Mesothelial cell of epicardium (in vitro differentiated cells): ENCODE results near the gene EEF1AKMT1. TPM values are rescaled to one million over a fixed set of nuclear protein-coding genes. Genes with fewer than 3 reads are reported as not detected.
A peak's percentile ranks its signal among the peaks of the same experiment; 100 is the strongest.

Source experiments
- DNase-seq, 2 experiments: peaks; one replicate each; pipeline ENCODE4 v3.0.0; 2021; ENCODE audit warnings: low spot score in 2 of 2; ENCODE audit not compliant: unreplicated experiment in 2 of 2
- H3K27ac Mint-ChIP-seq: 2 replicates; pipeline ENCODE4 v1.8.0; 2021; ENCODE audit warnings: mixed read lengths
- H3K27me3 Mint-ChIP-seq: 2 replicates; pipeline ENCODE4 v1.8.0; 2021; ENCODE audit warnings: low read depth, mixed read lengths
- H3K36me3 Mint-ChIP-seq: 2 replicates; pipeline ENCODE4 v1.8.0; 2021; ENCODE audit warnings: mixed read lengths
- H3K4me1 Mint-ChIP-seq: 2 replicates; pipeline ENCODE4 v1.8.0; 2021; ENCODE audit warnings: mixed read lengths
- H3K4me3 Mint-ChIP-seq: 2 replicates; pipeline ENCODE4 v1.8.0; 2021; ENCODE audit warnings: mild to moderate bottlenecking, moderate library complexity, mixed read lengths
- H3K9me3 Mint-ChIP-seq: 2 replicates; pipeline ENCODE4 v1.8.0; 2021; ENCODE audit warnings: mixed read lengths
- total RNA-seq: library from RNA; stranded (reverse); gene quantifications from 3 replicates; pipeline ENCODE4 v1.2.1, GENCODE V29; 2021
- TF ChIP-seq, protein P1 (sequence below): fragments of 200-600 bp; sonication (generic); IDR thresholded peaks from one replicate; pipeline ENCODE4 v1.5.0; 2021; ENCODE audit warnings: antibody characterized with exemption; ENCODE audit not compliant: unreplicated experiment

The EEF1AKMT1 gene
- total RNA-seq, 1 donor from 2014 or later, result 9.5 TPM

DNA sequence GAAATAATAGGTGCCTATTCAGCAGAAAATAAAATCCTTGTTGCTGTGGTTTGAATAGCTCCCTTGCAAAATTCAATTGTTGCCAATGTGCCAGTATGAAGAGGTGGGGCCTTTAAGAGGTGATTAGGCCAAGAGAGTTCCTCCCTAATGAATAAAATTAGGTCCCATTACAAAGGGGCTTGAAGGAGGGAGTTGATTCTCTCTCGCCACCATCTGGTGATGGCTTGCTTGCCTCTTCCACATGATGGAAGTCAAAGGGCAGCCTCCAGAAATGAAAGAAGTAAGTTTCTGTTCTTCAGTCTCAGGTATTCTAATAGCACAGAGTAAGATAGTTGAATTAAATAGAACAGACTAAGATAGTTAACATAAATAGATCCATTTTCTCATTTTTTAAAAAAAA lies 3.0 kb upstream of the EEF1AKMT1 start:
- Mint-ChIP-seq H3K9me3 (no peaks in the 10 kb centered on the region), H3K4me3 (no peak overlapping the region), H3K27ac (no peak overlapping the region), H3K4me1 (peaks cover 15% of the 10 kb centered on the region), H3K36me3 (no peaks in the 10 kb centered on the region), H3K27me3 (no peaks in the 10 kb centered on the region)
- TF ChIP-seq, protein P1, sequence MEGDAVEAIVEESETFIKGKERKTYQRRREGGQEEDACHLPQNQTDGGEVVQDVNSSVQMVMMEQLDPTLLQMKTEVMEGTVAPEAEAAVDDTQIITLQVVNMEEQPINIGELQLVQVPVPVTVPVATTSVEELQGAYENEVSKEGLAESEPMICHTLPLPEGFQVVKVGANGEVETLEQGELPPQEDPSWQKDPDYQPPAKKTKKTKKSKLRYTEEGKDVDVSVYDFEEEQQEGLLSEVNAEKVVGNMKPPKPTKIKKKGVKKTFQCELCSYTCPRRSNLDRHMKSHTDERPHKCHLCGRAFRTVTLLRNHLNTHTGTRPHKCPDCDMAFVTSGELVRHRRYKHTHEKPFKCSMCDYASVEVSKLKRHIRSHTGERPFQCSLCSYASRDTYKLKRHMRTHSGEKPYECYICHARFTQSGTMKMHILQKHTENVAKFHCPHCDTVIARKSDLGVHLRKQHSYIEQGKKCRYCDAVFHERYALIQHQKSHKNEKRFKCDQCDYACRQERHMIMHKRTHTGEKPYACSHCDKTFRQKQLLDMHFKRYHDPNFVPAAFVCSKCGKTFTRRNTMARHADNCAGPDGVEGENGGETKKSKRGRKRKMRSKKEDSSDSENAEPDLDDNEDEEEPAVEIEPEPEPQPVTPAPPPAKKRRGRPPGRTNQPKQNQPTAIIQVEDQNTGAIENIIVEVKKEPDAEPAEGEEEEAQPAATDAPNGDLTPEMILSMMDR, result no peak
- no peak for DNase-seq

DNA sequence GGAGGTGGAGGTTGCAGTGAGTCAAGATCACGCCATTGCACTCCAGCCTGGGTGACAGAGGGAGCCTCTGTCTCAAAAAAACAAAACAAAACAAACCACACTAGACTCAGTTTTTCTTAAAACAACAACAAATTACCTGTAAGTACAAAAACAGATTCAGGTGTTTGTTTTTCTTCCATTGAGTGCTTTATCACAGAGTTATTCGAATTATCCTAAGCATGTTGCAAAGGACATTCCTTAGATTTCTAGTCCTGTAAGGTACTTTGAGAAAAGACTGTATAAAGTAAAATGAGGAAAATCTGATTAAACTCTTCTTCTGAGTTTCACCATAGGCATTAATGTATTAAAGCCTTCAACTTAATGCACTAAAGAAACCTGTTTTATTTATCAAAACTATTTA lies 2.2 kb upstream of the EEF1AKMT1 start:
- Mint-ChIP-seq H3K9me3 (peaks cover 6% of the 10 kb centered on the region), H3K36me3 (peaks cover 6% of the 10 kb centered on the region), H3K27ac (no peak overlapping the region), H3K4me3 (no peak overlapping the region), H3K27me3 (no peaks in the 10 kb centered on the region), H3K4me1 (peaks cover 15% of the 10 kb centered on the region)
- TF ChIP-seq, protein P1, result no peak
- no peak for DNase-seq

DNA sequence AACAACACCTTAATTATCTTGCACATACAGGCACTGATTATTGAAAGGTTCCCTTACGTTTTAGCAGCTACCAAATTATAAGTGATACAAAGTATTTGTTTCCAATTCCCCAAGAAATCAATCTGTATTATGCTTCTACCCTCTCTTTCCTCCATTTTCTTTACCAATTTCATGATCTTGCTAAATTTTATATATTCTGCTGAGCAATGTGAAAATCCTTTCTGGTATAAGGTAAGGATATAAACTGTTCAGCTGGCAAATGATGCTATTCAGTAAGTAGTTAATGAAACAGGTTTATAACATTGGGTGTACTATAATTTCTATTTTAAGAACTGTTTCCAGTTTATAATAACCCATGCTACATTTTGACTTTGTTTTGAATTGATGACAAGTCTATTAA lies 985 bp upstream of the EEF1AKMT1 start:
- peaks cover 14% of the 10 kb centered on the region for H3K9me3 Mint-ChIP-seq
- H3K4me3 Mint-ChIP-seq, result peak overlapping the region; percentile 43
- H3K36me3 Mint-ChIP-seq, result peaks cover 17% of the 10 kb centered on the region
- peaks cover 15% of the 10 kb centered on the region for H3K4me1 Mint-ChIP-seq
- peak overlapping the region; percentile 52 for H3K27ac Mint-ChIP-seq
- H3K27me3 Mint-ChIP-seq, result no peaks in the 10 kb centered on the region
- DNase-seq, result no peak
- TF ChIP-seq, protein P1, result no peak

DNA sequence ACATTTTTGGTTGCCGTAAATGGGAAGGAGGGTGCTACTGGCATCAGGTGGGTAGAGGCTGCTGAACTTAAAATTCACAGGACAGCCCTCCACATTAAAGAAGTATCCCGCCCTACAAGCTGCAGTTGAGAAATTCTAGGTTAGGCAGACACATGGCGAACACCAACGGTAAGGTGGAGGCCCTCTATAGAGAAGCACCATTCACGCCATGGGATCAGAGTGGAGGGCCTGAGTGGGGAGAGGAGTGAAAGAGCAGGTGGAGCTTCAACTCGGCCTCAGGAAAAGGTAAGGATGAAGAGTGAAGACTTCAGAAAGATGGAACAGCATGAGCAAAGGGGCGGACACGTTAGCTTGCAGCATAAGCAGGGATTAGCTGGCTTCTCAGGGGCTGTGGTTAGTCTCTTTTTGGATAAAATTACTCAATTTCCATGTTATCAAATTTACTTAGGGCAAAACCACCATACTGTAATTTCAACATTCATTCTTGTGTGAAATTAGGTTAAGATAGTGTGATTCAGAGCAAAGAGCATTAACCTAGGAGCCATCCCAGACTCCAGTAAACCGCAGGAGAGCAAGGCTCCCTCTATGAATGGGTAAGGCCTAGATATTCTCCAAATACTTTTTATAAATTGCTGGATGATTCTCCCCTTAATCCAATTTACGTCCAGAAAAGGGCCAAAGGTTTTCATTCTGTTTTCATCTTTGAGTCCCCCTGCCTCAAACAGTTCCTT lies 1.2 kb downstream of the EEF1AKMT1 start:
- H3K27ac Mint-ChIP-seq, result peak overlapping the region; percentile 100
- peak overlapping the region; percentile 96 for H3K4me3 Mint-ChIP-seq
- H3K9me3 Mint-ChIP-seq, result peaks cover 36% of the 10 kb centered on the region
- H3K27me3 Mint-ChIP-seq, result no peaks in the 10 kb centered on the region
- no peak for DNase-seq
- H3K4me1 Mint-ChIP-seq, result peaks cover 15% of the 10 kb centered on the region
- TF ChIP-seq, protein P1, result no peak
- peaks cover 39% of the 10 kb centered on the region for H3K36me3 Mint-ChIP-seq

DNA sequence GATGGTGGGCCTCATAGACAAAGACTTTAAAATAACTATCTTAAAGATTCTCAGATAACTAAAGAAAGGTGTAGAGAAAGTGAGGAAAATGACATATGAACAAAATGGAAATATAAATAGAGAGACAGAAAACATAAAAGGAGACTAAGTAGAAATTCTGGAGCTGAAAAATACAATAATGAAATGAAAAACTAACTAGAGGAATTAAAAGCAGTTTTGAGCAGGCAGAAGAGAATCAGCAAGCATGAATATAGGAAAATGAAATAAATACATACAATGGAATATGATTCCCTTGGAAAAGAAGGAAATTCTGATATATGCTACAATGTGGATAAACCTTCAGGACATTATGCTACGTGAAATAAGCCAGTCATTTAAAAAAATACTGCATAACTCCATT lies 3.9 kb downstream of the EEF1AKMT1 start:
- TF ChIP-seq, protein P1, result no peak
- DNase-seq, result no peak
- Mint-ChIP-seq H3K27ac (no peak overlapping the region), H3K9me3 (peaks cover 40% of the 10 kb centered on the region), H3K4me1 (peaks cover 15% of the 10 kb centered on the region), H3K36me3 (peaks cover 44% of the 10 kb centered on the region), H3K27me3 (no peaks in the 10 kb centered on the region), H3K4me3 (no peak overlapping the region)
